HG02885 (cell line): ENCODE results near the gene MDK.

Source experiments
- ATAC-seq: cut with Tn5 transposase; IDR thresholded peaks from one replicate; pipeline ENCODE4 v1.9.1; 2021; ENCODE audit warnings: mild to moderate bottlenecking; ENCODE audit not compliant: unreplicated experiment, poor library complexity

Gene MDK

GRCh38 chr11:46381048-46381818 lies at the start of gene MDK:
MDK (plus strand) TSS chr11:46381669; CDS start chr11:46382058, 389 bp downstream.
- no peak for ATAC-seq

GRCh38 chr11:46332093-46332567 lies 49.3 kb upstream of the MDK start:
- ATAC-seq = no peak

- no peak for ATAC-seq
Observed at GRCh38 chr11:46332568-46333393, 48.7 kb upstream of the MDK start.

GRCh38 chr11:46333394-46333947 lies 48.0 kb upstream of the MDK start:
- ATAC-seq = no peak

- ATAC-seq = no peak
Observed at GRCh38 chr11:46334211-46334610, 47.3 kb upstream of the MDK start.

- no peak for ATAC-seq
Observed at GRCh38 chr11:46335271-46335670, 46.2 kb upstream of the MDK start.

GRCh38 chr11:46335890-46336562 lies 45.4 kb upstream of the MDK start:
- no peak for ATAC-seq

- ATAC-seq = no peak
Observed at GRCh38 chr11:46336563-46337180, 44.8 kb upstream of the MDK start.

GRCh38 chr11:46337626-46338345 lies 43.7 kb upstream of the MDK start:
- no peak for ATAC-seq

- ATAC-seq = no peak
Observed at GRCh38 chr11:46338636-46338987, 42.9 kb upstream of the MDK start.

- no peak for ATAC-seq
Observed at GRCh38 chr11:46338988-46339666, 42.3 kb upstream of the MDK start.

GRCh38 chr11:46339816-46340215 lies 41.7 kb upstream of the MDK start:
- no peak for ATAC-seq

GRCh38 chr11:46341454-46341853 lies 40.0 kb upstream of the MDK start:
- ATAC-seq = no peak

GRCh38 chr11:46342239-46342638 lies 39.2 kb upstream of the MDK start:
- ATAC-seq = no peak

GRCh38 chr11:46343520-46343919 lies 37.9 kb upstream of the MDK start:
- ATAC-seq = no peak

- ATAC-seq = no peak
Observed at GRCh38 chr11:46345131-46345597, 36.3 kb upstream of the MDK start.

- ATAC-seq = no peak
Observed at GRCh38 chr11:46345881-46346484, 35.5 kb upstream of the MDK start.

GRCh38 chr11:46346886-46347636 lies 34.4 kb upstream of the MDK start, which contains the start of gene DGKZ:
DGKZ (plus strand) TSS chr11:46347463; CDS start chr11:46347660, 197 bp downstream.
- peak; percentile 73 for ATAC-seq
